Ovary (tissue), 9 donors: ENCODE measurements around the gene SKI. TPM values are rescaled to one million over a fixed set of nuclear protein-coding genes. Genes with fewer than 3 reads are reported as not detected.
A peak's percentile ranks its signal among the peaks of the same experiment; 100 is the strongest.

Experiments
- DNase-seq, 5 donors: peaks; one replicate each; pipeline ENCODE4 v3.0.0-alpha.2; 2019 to 2020
- H3K27ac ChIP-seq, 2 donors: fragments of 200-600 bp; one replicate each; pipeline versions ENCODE4 v1.5.1 to v1.8.0; 2019 to 2022
- H3K27me3 ChIP-seq: fragments of 200-600 bp; one replicate; pipeline ENCODE4 v1.8.0; 2022
- H3K36me3 ChIP-seq: fragments of 200-600 bp; sonication (generic); one replicate; pipeline ENCODE4 v1.5.1; 2019
- H3K4me1 ChIP-seq: one replicate; pipeline ENCODE4 v1.8.1; 2013; ENCODE audit warnings: mild to moderate bottlenecking, moderate library complexity; ENCODE audit not compliant: insufficient read depth
- H3K4me3 ChIP-seq: fragments of 200-600 bp; sonication (generic); one replicate; pipeline ENCODE4 v1.5.1; 2017
- H3K9me3 ChIP-seq, 2 donors: fragments of 200-600 bp in 1 of 2; sonication (generic) in 1 of 2; one replicate each; pipeline versions ENCODE4 v1.5.1 to v1.8.1; 2013 to 2019; ENCODE audit warnings: mild to moderate bottlenecking in 1 of 2, moderate library complexity in 1 of 2
- CTCF ChIP-seq, 3 donors: fragments of 450-650 bp in 2 of 3; fragments of 200-600 bp in 1 of 3; IDR thresholded peaks; one replicate each; pipeline versions ENCODE4 v1.5.1 to v1.8.0; 2016 to 2022; ENCODE audit warnings: antibody characterized with exemption in 3 of 3, mild to moderate bottlenecking in 1 of 3
- EP300 ChIP-seq: sonication (generic); formaldehyde crosslinking; IDR thresholded peaks from one replicate; pipeline ENCODE4 v1.6.1; 2017; ENCODE audit warnings: antibody characterized with exemption
- POLR2A ChIP-seq: fragments of 450-650 bp; IDR thresholded peaks from one replicate; pipeline ENCODE4 v1.6.1; 2017; ENCODE audit warnings: antibody characterized with exemption, mild to moderate bottlenecking, moderate library complexity
- WGBS, 3 donors: extraction: QIAGEN DNeasy Blood & Tissue Kit in 1 of 3; methylation state at CpG; one replicate each; pipeline versions ENCODE4 v1.1.5 to v1.1.7; 2013 to 2017; 5-methylcytosine and 5-hydroxymethylcytosine counted together
- intact Hi-C, 4 donors: fragments of 100-400 bp; cut with DNase I; formaldehyde crosslinking; loops; one replicate each; pipeline versions ENCODE4 v1.11.0 to v1.15.1; 2022 to 2023
- polyA plus RNA-seq, 2 donors: library from polyadenylated mRNA; stranded (reverse); fragments of 200-250 nt in 1 of 2; fragments of 350-450 nt in 1 of 2; fragmentation: Illumina TruSeq in 1 of 2; extraction: RNeasy Lipid Tissue Mini Kit (QIAGEN cat#74804) in 1 of 2; gene quantifications; one replicate each; pipeline ENCODE4 v1.2.3, GENCODE V29; 2013 to 2014
- total RNA-seq, 7 donors: library from RNA; depleted of rRNA in 2 of 7; stranded (reverse); fragments of >200 nt in 2 of 7; fragmentation: NEBNext Ultra II Directional in 3 of 7; extraction: Animal tissue kit (Norgen Biotek cat#: 25700) in 3 of 7; gene quantifications; one replicate each; pipeline versions ENCODE4 v1.1.0 to v1.2.4, GENCODE V29; 2016 to 2023
- donor health status: DM: no; HTN: no; CAD: no; lungs with moderate emphysema.
- donor health status: DM: no; HTN: no; CAD: no.
- donor health status: Bipolar disorder and iron deficiency.
- donor health status: DM: yes; HTN: yes; CAD: no.
- donor health status: DM: no; HTN: no; CAD: no.
- donor health status: DM: yes; HTN: yes; CAD: no.

Gene SKI
- total and polyA plus RNA-seq, 9 donors, result 27.8 to 109 (median 79.1) TPM

GRCh38 chr1:2350911-2351655 lies 123.0 kb downstream of the SKI start:
- intact Hi-C loops, result no loop called here

GRCh38 chr1:2351723-2352122 lies 123.6 kb downstream of the SKI start:
- TF ChIP-seq EP300, result no peak
- no peak for TF ChIP-seq CTCF (IDR thresholded peaks at IDR 0.05)
- no peak for TF ChIP-seq POLR2A
- H3K27me3 ChIP-seq, result no peaks in the 10 kb centered on the region
- no peaks in the 10 kb centered on the region for H3K9me3 ChIP-seq
- no peak overlapping the region for H3K27ac ChIP-seq
- intact Hi-C loops, result no loop called here
- no peak for DNase-seq
- 89 to 93% (median 92%) methylated on average over 8 of the region's 8 CpGs for WGBS, 3 donors
- H3K4me1 ChIP-seq, result no peaks in the 10 kb centered on the region
- H3K36me3 ChIP-seq, result no peaks in the 10 kb centered on the region
- H3K4me3 ChIP-seq, result no peak overlapping the region

More at GRCh38 chr1:2350911-2351655, 123.0 kb downstream of the SKI start:
- Histone ChIP-seq H3K36me3 (no peaks in the 10 kb centered on the region), H3K9me3 (no peaks in the 10 kb centered on the region), H3K4me3 (no peak overlapping the region), H3K27me3 (no peaks in the 10 kb centered on the region), H3K4me1 (no peaks in the 10 kb centered on the region), H3K27ac (no peak overlapping the region)
- 67 to 80% (median 79%) methylated on average over 31 of the region's 31 CpGs for WGBS, 3 donors
- peak in 2 of 5 donors; percentile 13 to 28 for DNase-seq
- TF ChIP-seq POLR2A (no peak), CTCF (IDR thresholded peaks at IDR 0.05) (no peak), EP300 (no peak)

GRCh38 chr1:2352341-2352896 lies 124.3 kb downstream of the SKI start:
- no peak overlapping the region for H3K27ac ChIP-seq
- H3K4me3 ChIP-seq, result no peak overlapping the region
- DNase-seq, result peak in 1 of 5 donors; percentile 24
- intact Hi-C loops, result no loop called here
- no peaks in the 10 kb centered on the region for H3K4me1 ChIP-seq
- no peaks in the 10 kb centered on the region for H3K27me3 ChIP-seq
- 87 to 95% (median 93%) methylated on average over 11 of the region's 11 CpGs for WGBS, 3 donors
- no peaks in the 10 kb centered on the region for H3K9me3 ChIP-seq
- TF ChIP-seq CTCF (IDR thresholded peaks at IDR 0.05) (no peak), POLR2A (no peak), EP300 (no peak)
- H3K36me3 ChIP-seq, result no peaks in the 10 kb centered on the region

- WGBS, 3 donors, result 83 to 88% (median 85%) methylated on average over 18 to 21 of the region's 21 CpGs
- Histone ChIP-seq H3K4me1 (no peaks in the 10 kb centered on the region), H3K27ac (no peak overlapping the region), H3K27me3 (no peaks in the 10 kb centered on the region), H3K4me3 (no peak overlapping the region), H3K36me3 (no peaks in the 10 kb centered on the region), H3K9me3 (no peaks in the 10 kb centered on the region)
- DNase-seq, result peak in 1 of 5 donors; percentile 15
- intact Hi-C loops, result no loop called here
- no peak for TF ChIP-seq CTCF (IDR thresholded peaks at IDR 0.05)
- TF ChIP-seq POLR2A, result no peak
- TF ChIP-seq EP300, result no peak
These were observed 124.9 kb downstream of the SKI start for GRCh38 chr1:2352897-2353550.
